Activated CD8-positive, alpha-beta memory T cell treated with anti-CD3 and anti-CD28 coated beads for 48 hours (primary cell): Measurements from ENCODE around the gene CCL21.

Experiments
- DNase-seq, 3 experiments: peaks; one replicate each; pipeline ENCODE4 v3.0.0-alpha.2; 2020; ENCODE audit warnings: low read depth in 2 of 3, low spot score in 2 of 3

CCL21 gene

DNA sequence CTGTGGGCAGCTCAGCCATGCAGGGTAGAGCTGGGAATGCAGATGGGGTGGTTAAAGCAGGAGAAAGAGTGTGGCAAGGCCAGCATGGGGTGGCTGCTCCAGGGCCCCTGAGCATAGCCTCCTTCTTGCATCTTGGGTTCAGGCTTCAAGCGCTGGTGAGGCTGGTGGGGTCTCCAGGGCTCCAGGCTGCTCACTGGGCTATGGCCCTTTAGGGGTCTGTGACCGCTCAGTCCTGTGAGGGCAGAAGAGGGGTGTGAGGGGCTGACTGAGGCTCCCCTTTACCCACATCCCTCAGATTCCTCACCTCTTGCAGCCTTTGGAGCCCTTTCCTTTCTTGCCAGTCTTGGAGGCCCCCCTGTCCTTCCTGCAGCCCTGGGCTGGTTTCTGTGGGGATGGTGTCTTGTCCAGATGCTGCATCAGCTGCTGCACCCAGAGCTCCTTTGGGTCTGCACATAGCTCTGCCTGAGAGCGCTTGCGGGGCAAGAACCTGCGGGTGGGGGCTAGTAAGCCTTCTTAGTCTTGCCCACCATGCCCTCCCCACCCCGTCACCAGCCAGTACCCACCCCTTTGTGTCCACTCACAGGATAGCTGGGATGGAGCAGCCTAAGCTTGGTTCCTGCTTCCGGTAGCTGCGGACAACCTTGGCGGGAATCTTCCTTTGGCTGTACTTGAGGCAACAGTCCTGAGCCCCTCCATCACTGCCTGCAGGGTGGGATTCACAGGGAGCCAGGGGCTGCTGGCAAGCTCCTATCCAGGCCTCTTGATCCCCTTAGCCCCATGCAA lies 549 bp downstream of the CCL21 start:
- DNase-seq, result no peak

DNA sequence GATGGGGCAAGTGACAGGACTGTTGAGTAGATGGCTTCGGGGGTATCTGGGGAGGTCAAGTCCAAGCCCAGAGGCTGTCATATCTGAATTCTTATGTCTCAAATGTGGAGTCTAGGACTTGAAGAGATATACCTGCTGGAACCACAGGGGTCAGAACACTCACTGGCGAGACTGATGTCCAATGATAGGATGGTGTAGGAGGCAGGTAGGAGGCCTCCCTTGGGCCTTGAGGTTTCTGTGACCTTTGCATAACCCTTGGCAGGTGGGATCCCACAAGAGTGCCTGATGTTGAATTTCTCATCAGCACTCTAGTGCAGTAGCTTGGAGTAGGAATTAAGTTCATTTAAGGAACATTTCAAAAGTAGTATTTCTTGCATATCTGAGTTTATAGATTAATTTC lies 2.8 kb downstream of the CCL21 start:
- DNase-seq, result no peak

DNA sequence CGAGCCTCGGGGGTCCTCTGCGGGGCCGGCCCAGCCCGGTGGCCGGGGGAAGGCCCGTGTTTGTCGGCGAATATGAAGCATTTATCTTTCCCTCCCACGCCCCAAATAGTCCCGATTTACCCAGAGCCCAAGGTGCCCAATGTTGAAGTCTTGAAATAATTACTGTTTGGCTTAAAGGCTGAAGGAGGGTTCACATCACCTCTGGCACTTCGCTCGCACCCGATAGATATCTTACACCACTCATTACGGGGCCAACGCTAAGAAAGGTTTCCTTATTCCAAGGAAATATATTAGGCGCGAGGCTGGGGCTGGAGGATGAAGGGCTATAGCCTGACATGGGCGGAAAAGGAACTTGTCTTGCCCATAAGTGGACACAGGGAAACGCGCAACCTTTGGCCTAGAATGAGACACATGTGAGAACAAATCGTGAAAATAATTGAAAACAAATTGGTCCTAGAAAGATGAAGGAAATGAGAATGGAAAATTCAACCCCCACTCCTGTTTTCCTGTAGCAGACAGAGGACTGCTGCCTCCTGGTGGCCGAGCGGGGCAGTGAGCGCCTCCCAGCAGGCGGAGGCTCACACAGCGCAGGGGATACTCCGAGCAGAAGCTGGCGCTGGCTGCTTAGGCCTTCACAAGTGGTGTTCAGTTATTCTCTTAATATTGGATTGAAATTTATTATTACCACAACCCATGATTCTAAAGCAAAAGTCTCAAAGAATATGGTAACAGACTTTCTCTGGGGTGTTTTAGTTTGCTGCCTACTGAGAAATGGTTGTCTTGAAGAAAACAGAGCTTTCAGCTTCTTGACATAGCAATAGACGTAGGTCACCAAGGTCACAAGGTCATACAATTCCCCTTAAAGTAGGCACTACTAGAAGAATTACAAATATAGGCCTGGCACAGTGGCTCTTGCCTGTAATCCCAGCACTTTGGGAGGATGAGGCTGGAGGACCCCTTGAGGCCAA lies 7.9 kb downstream of the CCL21 start:
- peak; percentile 50 to 65 (median 54) for DNase-seq

DNA sequence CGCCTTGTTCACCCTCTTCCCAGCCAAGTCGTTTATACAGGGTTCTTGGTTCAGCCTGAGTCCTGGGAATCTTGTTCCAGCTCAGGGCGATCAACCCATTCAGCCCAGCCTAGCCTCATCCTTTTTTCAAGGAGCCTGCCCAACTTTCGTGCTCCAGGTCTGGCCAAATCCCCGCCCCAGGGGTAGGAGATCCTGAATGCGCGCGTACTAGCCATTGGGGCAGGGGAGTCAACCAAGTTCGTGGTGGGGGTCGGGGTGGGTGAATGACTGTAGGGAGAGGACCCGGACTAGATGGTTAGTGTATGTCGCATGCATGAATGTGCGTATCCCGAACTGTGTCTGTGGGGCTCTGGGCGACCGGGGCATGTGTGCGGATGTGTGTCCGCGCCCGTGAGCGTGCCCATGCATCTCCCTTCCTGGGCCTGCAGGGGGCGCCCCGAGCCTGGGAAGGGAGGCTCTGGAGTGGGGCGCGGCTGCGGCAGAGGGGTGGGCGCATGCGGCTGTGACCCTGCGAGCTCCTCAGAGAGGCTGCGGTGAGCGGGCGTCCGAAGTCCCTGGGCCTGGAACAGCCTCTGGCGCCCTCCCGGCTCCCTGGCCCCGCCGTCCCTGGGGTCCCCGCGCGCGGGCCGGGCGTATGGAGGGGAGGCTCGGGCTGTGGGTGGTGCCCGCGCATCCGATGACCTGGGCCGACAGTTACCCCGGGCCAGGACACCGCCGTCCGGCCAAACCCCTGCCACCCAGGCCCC lies 8.7 kb downstream of the CCL21 start:
- peak; percentile 62 to 77 (median 65) for DNase-seq

DNA sequence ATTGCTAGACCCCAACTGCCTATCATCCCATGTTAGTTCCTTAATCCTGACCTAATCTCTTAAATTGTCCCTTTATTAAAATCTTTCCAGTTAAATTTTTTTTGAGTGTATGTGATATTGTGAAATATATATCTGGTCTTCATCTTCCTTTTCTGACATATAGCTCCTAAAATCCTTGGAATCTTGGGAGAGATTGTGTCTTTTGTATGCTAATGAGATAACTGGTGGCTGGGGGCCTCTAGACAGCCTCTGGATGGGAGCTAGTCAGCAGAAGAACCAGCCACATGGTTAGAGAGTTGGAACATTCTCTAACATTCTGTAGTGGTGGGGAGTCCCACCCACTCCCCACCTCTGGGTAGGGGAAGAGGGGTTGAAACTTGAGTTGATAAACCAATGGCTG lies 15.1 kb downstream of the CCL21 start:
- DNase-seq, result no peak

DNA sequence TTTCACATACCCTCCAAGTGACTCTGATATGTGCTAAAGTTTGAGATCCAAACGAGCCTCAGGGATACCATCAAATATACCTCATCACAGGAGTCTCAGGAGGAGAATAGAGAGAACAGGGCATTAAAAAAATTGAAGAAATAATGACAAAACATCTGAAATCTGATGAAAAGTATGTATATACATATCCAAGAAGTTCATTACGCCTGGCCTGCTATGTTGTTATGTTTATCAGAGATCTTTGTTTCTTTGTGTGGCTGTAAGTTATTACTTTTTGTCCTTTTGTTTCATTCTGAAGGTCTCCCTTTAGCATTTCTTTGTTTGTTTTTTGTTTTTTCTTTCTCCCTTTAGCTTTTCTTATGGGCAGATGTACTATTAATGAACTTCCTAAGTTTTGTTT lies 16.4 kb downstream of the CCL21 start:
- no peak for DNase-seq

DNA sequence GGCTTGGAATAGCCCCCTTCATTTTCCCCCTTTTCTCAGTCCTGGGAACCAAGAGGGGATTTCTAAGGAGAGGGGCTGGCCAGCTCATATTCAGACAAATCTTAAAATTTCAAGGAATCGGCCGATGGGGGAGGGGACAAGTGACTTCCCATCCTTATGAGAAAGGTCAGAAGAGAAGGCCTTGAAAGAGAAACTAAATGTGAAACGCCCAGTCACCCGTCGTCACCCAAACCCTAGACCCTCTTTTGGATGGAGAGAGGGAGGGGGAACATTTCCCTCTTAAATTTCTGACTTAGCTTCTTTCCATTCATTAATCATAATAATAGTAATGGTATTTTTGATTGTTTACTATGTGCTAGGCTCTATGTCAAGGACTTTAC lies 18.0 kb downstream of the CCL21 start:
- DNase-seq, result no peak

DNA sequence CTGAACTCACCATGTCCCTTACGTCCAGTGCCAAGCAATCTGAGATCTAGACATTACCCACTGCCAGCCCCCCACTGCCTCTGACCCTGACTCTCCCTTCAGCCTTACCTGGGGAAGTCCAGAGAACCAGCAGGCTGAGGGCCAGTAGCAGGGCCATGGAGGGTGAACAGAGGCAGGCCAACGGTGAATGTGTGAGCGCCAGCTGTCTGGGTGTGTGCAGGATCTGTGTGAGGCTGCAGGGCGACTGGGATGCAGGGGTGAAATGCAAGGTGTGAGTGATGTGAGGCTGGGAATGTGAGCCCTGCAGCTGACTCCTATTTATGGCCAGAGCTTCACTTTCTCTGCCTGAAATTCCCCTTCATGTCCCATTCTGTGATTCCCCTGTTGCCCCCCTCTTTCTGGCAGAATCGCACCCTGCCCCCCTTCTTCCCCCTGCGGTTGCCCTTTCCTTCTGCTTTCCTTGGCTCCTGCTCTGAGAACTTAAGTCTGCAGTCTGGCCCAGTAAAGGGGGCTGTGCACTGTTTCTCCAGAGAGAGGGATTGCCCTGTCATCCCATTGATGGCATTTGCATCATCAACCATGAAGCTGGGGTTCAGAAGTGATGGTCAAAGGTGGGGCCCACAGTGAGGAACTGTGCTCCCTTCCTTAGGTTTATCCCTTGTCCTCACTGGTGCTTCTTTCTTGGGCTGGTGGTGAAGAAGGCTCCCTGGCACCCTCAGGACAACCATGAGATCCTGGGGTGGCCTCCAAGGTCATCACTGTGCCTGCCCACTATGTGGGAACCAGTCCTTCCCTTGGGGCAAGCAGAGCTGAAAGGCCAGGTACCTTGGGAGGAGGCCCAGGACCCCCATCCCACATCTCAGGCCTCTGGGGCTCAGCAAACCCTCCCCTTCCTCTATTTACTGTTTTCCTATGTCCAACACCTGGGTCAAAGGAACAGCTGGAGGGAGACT lies 18.7 kb downstream of the CCL21 start, which contains the start of gene CCL19:
TSS of gene CCL19 (minus strand) at position 294 of the 953 bp plus-strand sequence. CDS start at position 157, 137 bp downstream.
- DNase-seq, result no peak

DNA sequence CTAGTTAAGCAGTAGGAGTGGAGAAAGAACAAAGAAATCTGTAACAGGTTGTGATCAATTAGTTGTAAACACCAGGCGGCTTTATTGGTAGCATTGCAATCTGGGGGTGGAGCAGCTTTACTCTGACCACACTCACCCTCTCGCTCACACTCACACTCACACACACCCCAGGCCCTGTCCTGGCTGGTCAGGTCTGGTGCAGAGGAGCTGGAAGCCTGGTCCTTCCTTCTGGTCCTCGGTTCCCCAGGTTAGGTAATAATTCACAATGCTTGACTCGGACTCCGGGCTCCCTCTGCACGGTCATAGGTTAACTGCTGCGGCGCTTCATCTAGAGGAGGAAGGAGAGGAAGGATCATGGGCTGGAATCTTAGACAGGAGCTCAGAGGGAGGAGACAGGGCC lies 20.4 kb downstream of the CCL21 start:
- no peak for DNase-seq

DNA sequence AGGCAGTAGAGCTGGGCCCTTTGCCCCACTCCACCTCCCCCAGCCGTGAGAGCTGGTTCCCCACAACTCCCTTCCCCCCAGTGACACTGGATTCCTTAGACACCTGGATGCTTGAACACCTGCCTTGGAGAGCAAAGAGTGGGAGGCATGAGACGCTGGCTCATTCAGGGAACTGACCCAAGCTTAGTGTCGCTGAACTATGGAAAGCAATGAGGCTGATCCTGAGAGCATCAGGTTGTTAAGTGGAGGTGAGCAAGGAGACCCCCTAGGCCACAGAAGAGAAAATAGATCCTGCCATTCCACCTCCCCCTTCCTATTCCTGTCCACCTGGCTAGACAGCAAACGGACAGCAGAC lies 20.8 kb downstream of the CCL21 start:
- no peak for DNase-seq

DNA sequence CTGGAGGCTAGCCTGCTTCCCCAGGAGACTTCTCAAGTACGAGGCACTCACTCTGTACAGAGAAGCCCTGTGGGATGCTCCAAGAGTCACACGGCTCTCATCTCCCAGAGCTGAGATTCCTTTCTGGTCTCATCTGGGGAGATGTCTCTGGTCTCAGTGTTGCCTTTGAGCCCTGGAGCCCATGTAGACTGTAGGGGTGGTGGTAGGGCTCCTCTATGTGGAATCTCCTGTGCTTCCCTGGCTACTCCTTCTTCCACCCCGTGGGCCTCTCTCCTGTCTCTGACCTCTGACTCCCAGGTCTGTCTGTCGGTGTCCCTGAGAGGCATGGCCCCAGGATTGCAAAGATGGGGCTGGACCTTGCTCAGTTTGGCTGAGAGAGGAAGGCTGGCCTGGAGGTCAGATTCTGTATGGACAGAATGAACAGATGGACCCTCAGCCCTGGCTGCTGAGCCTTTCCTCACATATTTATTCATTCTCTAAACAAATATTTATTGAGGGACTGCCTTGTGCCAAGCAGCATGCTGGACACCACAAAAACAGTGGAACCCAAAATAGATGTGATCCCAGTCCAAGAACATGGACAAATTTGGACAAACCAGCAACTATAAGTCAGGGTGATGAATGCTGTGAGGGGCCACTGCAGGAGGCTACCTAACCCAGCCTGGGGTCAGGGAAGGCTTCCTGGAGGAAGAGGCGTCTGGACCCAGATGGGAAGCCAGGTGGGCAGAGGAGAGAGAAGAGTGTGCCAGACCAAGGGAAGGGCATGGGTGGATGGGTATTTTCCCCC lies 21.4 kb downstream of the CCL21 start:
- no peak for DNase-seq

DNA sequence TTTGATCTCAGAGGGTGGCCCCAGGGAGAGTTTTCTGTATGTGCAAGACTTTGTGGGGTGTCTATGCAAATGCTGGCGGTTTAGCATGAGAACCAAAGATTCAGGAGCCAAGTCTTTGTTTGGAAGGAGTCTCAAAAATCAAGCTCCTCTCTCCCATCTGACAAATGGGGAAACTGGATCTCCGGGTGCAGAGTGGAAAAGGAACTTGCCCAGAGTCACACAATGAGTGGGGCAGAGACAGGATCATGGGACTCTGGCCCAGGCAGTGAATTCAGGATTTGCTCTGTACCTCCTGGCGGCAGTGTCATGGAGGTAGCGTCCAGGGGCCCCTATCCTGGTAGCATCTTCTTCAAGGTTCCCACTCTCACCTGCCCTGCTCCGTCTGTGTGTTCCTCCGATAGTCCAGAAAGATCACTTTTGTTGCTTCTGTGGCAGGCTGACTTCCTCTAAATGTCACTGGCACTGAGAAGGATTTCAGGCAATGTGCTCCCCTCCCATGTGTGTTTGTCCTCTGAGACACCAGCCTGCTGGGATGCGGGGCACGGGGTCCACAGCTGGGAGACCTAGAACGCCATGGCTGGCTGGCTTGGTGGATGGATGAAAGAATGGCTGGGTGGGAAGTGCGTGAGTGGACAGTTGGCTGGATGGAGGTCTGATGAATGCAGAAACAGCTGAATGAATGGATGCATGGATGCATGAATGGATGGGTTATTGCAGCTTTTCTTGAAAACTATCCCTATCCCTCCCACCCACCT lies 22.5 kb downstream of the CCL21 start:
- no peak for DNase-seq

DNA sequence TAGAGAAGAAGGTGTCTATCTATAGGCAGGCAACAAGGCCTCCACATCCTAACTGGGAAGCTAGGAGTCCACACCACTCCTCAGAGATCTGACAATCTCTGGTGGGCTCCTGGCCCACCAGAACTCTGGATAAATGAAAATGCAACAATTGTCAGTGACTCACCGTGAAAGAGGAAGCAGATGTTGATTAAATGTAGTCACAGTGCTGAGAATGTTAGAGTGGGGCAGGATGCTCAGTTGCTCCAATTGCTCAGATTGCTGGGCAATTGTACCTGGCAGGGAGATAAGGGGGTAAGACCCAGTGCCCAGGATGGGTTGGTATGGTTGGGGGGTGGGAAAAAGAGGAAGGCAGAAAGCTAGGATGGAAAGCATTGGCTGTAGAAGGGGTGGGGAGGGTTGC lies 23.2 kb downstream of the CCL21 start:
- no peak for DNase-seq

DNA sequence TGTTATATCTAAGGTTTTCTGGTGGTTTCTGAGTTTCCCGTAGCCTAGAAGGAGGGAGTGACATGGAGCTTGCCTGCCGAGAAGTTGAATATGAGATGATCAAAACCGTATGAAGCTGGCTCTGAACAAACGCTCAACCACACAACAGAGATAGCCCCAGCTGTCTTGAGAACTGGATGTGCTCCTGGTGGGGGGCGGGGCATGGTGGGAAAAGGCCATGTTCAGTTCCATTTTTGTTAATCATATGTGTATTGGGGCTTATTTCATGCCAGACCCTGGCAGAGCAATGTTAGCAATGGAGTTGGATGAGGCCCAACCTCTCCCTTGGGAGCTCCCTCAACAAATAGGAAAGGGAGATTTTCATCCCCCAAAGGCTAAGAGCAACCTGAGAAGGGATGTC lies 23.7 kb downstream of the CCL21 start:
- DNase-seq, result no peak

DNA sequence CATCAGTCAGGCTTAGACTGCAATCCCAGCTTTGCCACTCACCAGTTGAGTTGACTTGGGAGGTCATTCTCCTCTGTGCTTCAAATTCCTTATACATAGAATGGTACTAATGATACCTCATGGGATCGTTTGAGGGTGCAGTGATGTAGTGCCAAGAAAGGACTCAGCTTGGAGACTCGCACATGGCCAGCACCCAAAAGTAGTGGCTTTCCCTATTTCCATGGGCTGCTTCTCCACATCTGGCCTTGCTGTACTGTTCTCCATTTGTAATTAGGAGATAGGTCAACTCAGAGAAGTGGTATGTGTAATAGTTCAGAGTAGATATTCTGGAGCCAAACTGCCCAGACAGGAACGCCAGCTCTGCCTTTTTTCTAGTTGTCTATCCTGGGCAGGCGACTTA lies 24.3 kb downstream of the CCL21 start:
- no peak for DNase-seq

DNA sequence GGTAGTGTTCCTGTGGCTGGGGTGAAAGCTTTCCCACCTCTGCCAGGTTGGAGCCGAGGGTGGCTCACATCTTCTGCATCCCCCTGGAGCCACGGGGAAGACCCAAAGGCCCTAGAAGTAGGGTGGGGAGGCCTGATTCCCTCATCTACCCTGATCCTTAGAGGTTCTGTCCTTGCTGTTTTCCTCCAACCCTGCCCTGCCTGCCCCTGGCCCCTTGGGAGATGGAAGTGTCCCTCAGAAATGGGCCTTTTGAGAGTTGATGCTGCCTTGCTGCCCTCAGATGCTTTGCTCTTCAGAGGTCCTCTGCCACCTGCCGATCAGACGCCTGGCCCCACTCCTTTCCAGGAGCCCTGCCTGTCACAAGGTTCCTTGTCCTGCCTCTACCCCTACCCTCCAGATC lies 25.1 kb downstream of the CCL21 start:
- no peak for DNase-seq

DNA sequence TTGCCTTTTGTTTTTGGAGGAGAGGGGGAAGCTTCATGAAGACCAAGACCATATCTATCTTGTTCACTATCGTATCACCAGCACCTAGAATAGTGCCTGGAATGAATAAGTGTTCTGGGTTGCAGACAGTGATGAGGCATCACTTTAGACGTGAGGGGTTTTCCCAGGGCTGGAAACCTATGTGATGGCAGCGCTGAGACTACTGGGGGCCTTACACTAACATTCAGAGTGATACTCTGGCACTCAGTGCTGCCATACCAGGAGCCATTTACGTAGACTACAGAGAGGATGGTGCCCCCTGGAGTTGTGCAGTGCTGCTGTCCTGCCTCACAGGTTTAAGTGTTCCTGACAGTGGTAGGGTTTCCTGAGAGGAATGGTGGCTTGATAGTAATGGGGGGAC lies 25.8 kb downstream of the CCL21 start:
- DNase-seq, result no peak

DNA sequence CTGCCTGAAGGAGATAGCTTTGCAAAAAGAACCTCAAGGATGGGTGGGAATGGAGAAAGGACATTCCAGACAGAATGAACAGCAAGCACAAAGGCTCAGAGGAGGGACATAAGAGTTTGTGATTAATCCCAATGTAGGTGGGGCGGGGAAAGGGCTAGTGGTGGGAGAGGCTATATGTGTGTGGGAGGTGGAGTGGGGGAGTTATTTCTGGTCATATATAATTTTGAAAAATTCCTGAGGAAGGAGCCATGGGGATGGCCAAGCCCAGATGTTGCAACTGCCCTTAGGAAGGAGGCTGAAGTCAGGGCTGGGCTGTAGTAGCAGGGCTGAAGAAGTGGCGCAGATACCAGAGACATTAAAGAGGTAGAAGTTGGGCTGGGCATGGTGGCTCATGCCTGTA lies 34.1 kb downstream of the CCL21 start:
- no peak for DNase-seq
